NCI-H146 treated with DMSO at 0.1 percent for 48 hours (cell line): ENCODE data around the gene BEND6.

ENCODE experiments used
- DNase-seq: peaks from one replicate; lab custom pipeline; 2025; ENCODE audit not compliant: unreplicated experiment; lab: John Stamatoyannopoulos, UW

The BEND6 gene

DNA sequence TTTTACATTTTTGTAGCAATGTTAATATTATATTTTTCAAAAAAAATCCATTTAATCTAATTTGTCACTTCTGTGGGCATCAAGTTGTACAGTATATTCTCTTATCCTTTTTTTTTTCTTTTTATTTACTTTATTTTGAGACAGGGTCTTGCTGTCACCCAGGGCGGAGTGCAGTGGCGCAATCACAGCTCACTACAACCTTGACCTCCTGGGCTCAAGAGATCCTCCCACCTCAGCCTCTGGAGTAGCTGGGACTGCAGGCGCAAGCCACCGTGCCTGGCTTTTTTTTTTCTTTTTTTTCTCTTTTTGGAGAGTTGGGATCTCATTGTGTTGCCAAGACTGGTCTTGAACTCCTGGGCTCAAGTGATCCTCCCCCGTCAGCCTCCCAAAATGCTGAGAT is 14.4 kb upstream of the BEND6 start:
- DNase-seq, result no peak

- no peak for DNase-seq
These were observed 13.9 kb upstream of the BEND6 start for GRCh38 chr6:56940977-56941376.

DNA sequence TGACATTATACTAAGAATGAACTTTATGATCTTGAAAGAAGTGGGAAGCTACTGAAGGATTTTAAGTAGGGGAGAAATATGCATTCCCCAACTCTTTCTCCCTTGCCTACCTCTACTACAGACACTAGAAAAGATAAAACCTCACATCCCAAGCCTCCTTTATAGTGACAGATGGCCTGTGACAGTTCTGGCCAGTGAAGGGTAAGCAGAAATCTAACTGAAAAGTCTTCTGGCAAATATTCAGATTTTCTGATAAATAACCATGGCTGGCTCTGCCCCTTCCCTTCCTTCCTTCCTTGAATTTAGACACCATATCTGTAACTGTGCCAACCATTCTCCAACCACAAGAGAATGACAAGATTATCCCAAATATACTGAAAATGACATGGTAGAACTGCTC is 10.2 kb upstream of the BEND6 start:
- no peak for DNase-seq

DNA sequence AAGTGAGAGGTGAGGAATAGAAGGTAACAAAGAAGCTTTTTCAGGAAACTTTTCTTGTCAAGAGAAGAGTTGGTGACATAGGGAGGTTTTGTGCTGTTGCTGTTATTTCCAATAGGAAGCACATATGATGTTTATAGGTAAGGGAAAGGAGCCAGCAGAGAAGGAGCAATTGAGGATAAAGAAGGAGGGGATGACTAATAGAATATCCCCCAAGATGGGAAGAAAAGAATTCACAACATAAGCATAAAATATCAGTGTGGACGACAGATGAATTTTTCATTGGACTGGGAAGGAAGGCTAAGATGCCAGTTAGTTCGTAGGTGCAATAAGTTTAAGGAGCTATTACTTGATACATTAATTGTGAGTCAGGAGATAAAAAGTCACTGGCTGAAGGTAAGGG is 8.5 kb upstream of the BEND6 start:
- no peak for DNase-seq

GRCh38 chr6:56947924-56948323 is 7.0 kb upstream of the BEND6 start:
- DNase-seq, result no peak

GRCh38 chr6:56949265-56949664 is 5.6 kb upstream of the BEND6 start:
- DNase-seq, result no peak

DNA sequence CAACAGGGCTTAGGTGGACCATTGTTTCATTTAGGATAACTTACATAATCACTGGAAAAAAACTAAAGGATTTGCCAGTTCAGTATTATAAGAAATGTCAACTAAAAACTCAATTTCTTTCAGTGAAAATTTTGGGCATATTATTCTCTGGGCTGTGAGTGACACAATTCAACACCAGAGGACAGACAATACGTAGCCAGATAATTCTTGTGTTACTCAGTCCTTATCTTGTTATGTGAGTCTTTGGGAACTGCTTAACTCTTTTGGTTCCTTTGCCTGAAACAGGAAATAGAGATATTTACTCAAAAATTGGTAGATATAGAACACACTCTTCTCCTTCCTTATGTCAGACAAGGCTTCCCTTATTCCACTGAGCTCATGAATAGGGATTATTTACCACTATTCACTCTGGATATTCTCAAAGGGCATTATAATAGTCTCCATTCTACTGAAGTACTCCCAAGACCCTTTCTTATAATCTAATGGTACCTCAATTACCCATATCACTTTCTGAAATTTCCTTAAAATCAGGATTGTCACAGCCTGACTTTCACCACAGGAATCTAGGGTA is 4.9 kb upstream of the BEND6 start:
- DNase-seq, result no peak

GRCh38 chr6:56951049-56951831 is 3.7 kb upstream of the BEND6 start:
- DNase-seq, result no peak

- DNase-seq, result no peak
These were observed 1.1 kb upstream of the BEND6 start for GRCh38 chr6:56953597-56954402.

- DNase-seq, result peak; percentile 50
These were observed 556 bp downstream of the BEND6 start for GRCh38 chr6:56955171-56956155.

- DNase-seq, result no peak
These were observed 1.6 kb downstream of the BEND6 start for GRCh38 chr6:56956491-56956890.

GRCh38 chr6:56957856-56958255 is 2.9 kb downstream of the BEND6 start:
- no peak for DNase-seq

DNA sequence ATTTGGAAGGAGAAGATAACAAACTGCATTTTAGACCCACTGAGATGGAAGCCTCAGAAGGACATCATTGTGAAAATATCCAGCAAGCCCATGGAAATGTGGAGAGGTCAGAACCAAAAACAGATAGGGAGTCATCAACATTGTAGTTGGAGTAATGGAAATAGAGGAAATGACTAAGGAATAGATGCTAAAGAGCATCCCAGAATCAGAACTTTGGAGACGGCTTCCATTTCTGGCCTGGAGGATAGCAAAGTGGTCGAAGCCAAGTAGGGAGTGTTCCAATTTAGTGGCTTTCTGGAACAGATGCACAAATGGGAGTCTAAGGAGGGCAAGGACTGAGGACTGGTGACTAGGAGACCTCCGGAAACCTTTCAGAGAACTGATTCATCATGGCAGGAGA is 3.6 kb downstream of the BEND6 start:
- DNase-seq, result no peak

- DNase-seq, result no peak
These were observed 4.2 kb downstream of the BEND6 start for GRCh38 chr6:56959094-56959493.

DNA sequence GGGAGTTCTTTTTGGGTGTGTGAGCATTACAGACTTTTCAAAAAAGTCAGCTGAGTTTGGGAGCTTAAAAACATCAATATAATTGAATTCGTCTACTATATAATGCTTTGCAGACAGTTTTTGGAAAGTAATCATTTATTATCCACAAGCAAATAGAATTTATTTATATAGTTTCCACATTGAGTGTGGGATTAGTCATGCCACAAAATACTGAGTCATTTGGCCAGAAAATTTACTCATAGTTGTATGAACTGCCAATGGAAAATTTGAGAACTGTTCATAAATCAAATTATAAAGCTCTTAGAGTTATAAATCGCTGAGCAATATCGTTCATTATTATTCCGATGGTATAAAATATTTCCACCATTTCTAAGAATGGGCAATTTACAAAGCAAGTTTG is 5.0 kb downstream of the BEND6 start:
- no peak for DNase-seq

- DNase-seq, result no peak
These were observed 6.2 kb downstream of the BEND6 start for GRCh38 chr6:56961151-56961550.

- DNase-seq, result no peak
These were observed 7.5 kb downstream of the BEND6 start for GRCh38 chr6:56962441-56962840.

DNA sequence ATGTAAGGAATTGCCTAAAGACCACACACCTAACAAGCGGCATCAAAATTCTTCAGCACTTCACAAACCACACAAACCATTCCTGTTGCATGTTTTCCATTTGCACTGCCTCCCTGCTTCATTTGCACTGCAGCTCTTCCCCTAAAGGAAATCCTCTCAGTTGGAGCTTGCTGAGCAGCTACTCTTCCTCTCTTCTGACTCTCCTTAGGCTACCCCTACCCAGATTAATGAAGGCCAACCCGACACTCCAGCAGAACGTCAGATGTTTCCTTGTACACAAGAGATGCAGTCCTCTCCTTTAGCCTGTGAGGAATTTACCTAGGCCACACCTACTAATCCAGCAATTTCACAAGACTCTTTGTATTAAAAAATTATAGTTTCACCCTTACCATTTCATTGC is 8.1 kb downstream of the BEND6 start:
- no peak for DNase-seq

DNA sequence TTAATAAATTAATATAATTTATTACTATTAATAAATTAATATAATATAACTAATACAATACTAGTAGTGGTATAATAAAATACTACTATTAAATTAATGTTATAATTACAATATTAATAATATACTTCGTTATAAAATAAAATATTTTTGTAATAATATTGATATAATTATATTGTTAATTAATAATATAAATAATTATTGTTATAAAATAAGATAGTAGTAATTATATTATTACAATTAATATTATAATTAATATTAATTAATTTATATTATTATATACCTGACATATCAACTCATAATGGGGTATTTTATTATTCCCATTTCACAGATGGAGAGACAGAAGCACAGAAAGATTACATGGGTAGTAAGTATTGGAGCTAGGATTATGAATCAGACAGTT is 8.9 kb downstream of the BEND6 start:
- DNase-seq, result no peak

DNA sequence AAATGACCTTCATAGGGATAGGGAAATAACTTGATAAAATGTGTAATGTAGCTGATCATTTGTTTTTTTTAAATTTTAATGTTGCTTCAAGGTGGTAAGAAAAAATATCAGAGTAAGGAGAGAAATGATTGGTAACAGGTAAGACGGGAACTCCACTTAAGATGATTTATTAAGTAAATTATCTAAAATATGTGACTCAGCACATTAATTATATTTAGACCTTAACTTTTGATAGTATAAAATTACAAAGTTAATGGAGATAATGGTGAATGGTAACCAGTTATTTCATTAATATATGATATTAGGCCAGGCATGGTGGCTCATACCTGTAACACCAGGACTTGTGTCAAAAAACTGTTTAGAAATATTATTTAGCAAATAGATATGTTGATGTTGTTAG is 10.2 kb downstream of the BEND6 start:
- DNase-seq, result no peak

GRCh38 chr6:56970849-56971248 is 15.9 kb downstream of the BEND6 start:
- DNase-seq, result no peak
